Measurements from ENCODE around the gene MYH10. TPM values are rescaled to one million over a fixed set of nuclear protein-coding genes. Genes with fewer than 3 reads are reported as not detected.

The MYH10 gene
- total and polyA plus RNA-seq, 9 donors: 30.4 to 117 (median 75.5) TPM

DNA sequence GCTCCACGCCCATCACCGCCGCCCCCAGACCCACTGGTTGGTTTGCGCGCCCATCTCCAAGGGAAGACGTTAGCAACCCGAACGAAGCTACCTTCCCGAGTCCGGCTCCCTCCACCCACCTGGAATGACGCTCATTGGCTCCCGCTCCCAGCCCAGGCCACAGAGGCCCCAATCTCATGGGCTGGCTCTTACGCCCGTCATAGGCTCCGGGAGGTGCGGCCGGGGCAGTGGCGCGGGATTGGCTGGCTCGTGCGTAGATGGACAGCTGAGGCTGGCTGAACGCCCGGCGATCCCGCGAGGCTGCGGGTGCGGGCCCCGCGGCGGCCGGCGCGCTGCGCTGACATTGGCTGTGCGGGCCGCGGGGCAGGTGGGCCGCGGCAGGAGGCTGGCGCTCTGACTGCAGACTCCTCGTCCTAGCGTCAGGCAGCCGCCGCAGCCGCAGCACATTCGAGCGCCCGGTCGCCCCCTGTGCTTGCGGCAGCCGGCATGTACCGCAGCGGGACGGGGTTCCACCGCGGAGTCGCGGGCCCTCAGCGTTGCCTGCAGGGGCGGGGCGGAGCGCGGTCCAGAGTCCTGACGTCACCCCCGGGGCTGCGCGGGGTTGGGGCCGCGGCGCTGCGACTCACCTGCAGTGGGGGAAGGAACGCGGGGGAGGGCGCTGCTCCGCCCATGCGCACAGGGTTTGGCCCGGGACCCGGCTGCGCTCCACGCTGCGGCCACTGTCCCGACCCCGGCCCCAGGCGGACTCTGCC, 453 bp upstream of the MYH10 start:
- intact Hi-C loops (cut with DNase I): loop anchor here in 1 of 4 donors (5.0 to 10.0 kb wide), 2 partner anchors 66 to 114 kb away; partner anchors contain the start of gene CCDC42
- H3K9me3 ChIP-seq: no peaks in the 10 kb centered on the region
- peaks cover 3% of the 10 kb centered on the region for H3K4me1 ChIP-seq (ENCODE audit: insufficient read depth)
- peak overlapping the region; percentile 38 to 76 for H3K27ac ChIP-seq
- no peaks in the 10 kb centered on the region for H3K36me3 ChIP-seq
- peak; percentile 98 to 99 (median 99) for DNase-seq
- 0% methylated on average over 54 to 85 of the region's 85 CpGs for WGBS, 3 donors
- H3K4me3 ChIP-seq: peak overlapping the region; percentile 84
- TF ChIP-seq, protein P1, sequence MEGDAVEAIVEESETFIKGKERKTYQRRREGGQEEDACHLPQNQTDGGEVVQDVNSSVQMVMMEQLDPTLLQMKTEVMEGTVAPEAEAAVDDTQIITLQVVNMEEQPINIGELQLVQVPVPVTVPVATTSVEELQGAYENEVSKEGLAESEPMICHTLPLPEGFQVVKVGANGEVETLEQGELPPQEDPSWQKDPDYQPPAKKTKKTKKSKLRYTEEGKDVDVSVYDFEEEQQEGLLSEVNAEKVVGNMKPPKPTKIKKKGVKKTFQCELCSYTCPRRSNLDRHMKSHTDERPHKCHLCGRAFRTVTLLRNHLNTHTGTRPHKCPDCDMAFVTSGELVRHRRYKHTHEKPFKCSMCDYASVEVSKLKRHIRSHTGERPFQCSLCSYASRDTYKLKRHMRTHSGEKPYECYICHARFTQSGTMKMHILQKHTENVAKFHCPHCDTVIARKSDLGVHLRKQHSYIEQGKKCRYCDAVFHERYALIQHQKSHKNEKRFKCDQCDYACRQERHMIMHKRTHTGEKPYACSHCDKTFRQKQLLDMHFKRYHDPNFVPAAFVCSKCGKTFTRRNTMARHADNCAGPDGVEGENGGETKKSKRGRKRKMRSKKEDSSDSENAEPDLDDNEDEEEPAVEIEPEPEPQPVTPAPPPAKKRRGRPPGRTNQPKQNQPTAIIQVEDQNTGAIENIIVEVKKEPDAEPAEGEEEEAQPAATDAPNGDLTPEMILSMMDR (IDR thresholded peaks at IDR 0.05): peak in 2 of 3 donors; percentile 47
- no peak for TF ChIP-seq POLR2A (IDR thresholded peaks at IDR 0.05)
- no peak for TF ChIP-seq EP300 (IDR thresholded peaks at IDR 0.05)
- no peaks in the 10 kb centered on the region for H3K27me3 ChIP-seq

DNA sequence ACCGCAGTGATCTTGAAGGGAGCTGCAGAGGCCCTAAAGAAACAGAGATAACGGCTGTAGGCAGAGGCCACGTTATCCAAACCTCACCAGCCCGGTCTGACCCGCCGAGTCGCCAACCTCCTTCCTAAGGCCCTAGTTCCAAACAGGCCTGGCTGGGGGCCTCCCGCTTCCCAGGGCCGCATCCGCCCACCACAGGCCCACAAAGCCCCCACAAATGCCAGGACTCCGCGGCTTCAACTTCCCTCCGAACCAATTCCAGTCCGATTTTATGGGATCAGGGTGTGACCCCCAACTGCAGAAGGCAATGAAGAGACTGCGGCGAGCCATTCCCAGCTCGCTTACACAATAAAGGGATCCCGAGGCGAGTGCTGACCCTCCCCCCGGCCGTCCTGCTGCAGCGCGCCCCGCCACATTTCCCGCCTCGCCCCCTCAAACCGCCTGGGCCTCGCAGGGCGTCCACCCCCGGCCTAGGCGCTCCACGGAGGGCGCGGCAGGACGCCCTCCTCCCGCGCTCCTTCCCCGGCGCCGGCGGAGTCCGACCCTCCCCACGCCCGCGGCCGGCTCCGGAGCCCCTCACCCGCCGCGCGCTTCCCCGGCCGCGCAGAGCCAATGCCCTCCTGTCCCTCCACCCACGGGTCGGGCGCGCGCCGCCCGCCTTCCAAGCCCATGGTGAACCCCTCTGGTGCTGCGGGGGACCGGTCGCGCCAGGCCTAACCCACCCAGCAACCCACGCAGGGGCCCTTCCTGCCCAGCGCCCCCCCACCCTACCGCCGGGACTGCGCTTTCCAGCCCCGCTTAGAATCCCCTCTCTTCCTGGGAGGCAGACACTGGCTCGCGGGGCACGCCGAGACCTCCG, 926 bp downstream of the MYH10 start:
- Histone ChIP-seq H3K4me3 (peak overlapping the region; percentile 84), H3K9me3 (no peaks in the 10 kb centered on the region), H3K27me3 (no peaks in the 10 kb centered on the region), H3K27ac (peak overlapping the region; percentile 37 to 69), H3K36me3 (no peaks in the 10 kb centered on the region), H3K4me1 (ENCODE audit: insufficient read depth) (peaks cover 4% of the 10 kb centered on the region)
- TF ChIP-seq EP300 (IDR thresholded peaks at IDR 0.05): no peak
- TF ChIP-seq, protein P1 (IDR thresholded peaks at IDR 0.05): no peak
- TF ChIP-seq POLR2A (IDR thresholded peaks at IDR 0.05): no peak
- DNase-seq: peak; percentile 28 to 65 (median 58)
- intact Hi-C loops (cut with DNase I): loop anchor here in 1 of 4 donors (5.0 to 10.0 kb wide), 2 partner anchors 68 to 115 kb away; partner anchors contain the start of gene CCDC42
- 1% methylated on average over 36 to 76 of the region's 76 CpGs for WGBS, 3 donors

DNA sequence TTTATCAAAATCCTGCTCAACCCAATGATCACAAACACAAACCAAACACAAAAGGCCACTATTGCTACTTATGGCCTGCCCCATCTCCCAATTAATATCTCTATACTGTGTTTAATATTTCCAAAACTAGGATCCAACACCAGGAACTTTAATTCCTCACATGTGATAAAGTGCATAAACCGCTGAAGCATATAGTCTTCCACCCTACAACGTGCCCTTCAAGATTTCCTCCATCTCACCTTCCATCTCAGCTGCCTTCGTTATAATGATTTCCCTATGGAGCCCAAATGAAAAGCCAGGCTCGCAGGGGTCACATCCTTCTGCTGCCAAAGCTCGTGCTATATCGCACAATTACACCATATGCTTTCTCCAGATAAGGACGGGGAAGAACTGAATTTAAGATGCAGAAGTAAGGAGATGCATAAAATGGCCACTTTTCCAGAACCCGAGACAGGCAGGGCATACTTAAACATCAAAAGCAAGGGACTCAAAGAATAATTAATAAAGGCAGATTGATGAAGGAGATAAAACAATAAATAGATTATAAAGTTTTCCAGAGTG, 1.8 kb downstream of the MYH10 start:
- H3K4me3 ChIP-seq: peak overlapping the region; percentile 84
- intact Hi-C loops (cut with DNase I): no loop called here
- TF ChIP-seq POLR2A (IDR thresholded peaks at IDR 0.05): no peak

DNA sequence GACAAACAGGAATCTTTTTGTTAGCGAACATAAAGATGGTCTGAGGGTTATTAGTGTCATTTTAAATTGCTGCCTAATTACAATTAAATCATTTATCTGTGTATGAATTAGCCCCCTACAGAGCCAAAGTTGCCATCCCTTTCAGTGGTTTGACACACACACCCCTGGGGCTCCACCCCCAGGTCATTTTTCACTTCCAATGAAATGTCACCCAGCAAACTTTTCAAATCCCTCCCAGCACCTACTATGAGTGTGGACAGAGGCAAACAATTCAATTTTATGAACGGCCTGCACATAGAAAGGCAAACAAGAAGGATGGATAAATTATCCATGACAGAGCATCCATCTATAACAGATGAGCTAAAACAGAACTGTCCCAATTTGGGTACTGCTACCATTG, 2.4 kb downstream of the MYH10 start:
- Histone ChIP-seq H3K4me1 (ENCODE audit: insufficient read depth) (peaks cover 6% of the 10 kb centered on the region), H3K4me3 (no peak overlapping the region)
- WGBS, 3 donors: 67 to 73% (median 71%) methylated on average over 2 of the region's 2 CpGs

More for the DNA sequence above, 1.8 kb downstream of the MYH10 start:
- Histone ChIP-seq H3K4me1 (ENCODE audit: insufficient read depth) (peaks cover 5% of the 10 kb centered on the region), H3K9me3 (no peaks in the 10 kb centered on the region), H3K27ac (peak overlapping the region in 1 of 2 donors; percentile 69), H3K27me3 (no peaks in the 10 kb centered on the region), H3K36me3 (no peaks in the 10 kb centered on the region)
- no peak for DNase-seq
- 21 to 28% (median 25%) methylated on average over 8 of the region's 8 CpGs for WGBS, 3 donors

More for the DNA sequence above, 2.4 kb downstream of the MYH10 start:
- DNase-seq: no peak
- no peaks in the 10 kb centered on the region for H3K27me3 ChIP-seq
- H3K9me3 ChIP-seq: no peaks in the 10 kb centered on the region
- intact Hi-C loops (cut with DNase I): no loop called here
- no peak overlapping the region for H3K27ac ChIP-seq
- no peaks in the 10 kb centered on the region for H3K36me3 ChIP-seq
- TF ChIP-seq, protein P1 (IDR thresholded peaks at IDR 0.05): no peak
- no peak for TF ChIP-seq EP300 (IDR thresholded peaks at IDR 0.05)
- TF ChIP-seq POLR2A (IDR thresholded peaks at IDR 0.05): no peak

All from ovary (tissue), 9 donors.